Upper lobe of left lung (tissue), 6 donors: ENCODE measurements around the gene TEAD3. TPM values are rescaled to one million over a fixed set of nuclear protein-coding genes. Genes with fewer than 3 reads are reported as not detected.
A peak's percentile ranks its signal among the peaks of the same experiment; 100 is the strongest.

ENCODE experiments used
- ATAC-seq, 2 donors: fragments of 200-7000 bp; cut with Tn5 transposase; one replicate each; pipeline ENCODE4 v1.9.1; 2022; ENCODE audit warnings: mild to moderate bottlenecking in 2 of 2, moderate library complexity in 2 of 2; ENCODE audit not compliant: low FRiP score in 2 of 2
- DNase-seq, 2 donors: peaks; one replicate each; pipeline ENCODE4 v3.0.0-alpha.2; 2019 to 2020
- H3K27ac ChIP-seq, 4 donors: fragments of 200-600 bp; sonication (generic); one replicate each; pipeline ENCODE4 v1.5.1; 2016 to 2019
- H3K27me3 ChIP-seq, 4 donors: fragments of 200-600 bp; sonication (generic); one replicate each; pipeline ENCODE4 v1.5.1; 2017 to 2019
- H3K36me3 ChIP-seq, 4 donors: fragments of 200-600 bp; sonication (generic); one replicate each; pipeline ENCODE4 v1.5.1; 2016 to 2019
- H3K4me1 ChIP-seq, 4 donors: fragments of 200-600 bp; sonication (generic); one replicate each; pipeline ENCODE4 v1.5.1; 2018 to 2019
- H3K4me3 ChIP-seq, 4 donors: fragments of 200-600 bp; sonication (generic); one replicate each; pipeline ENCODE4 v1.5.1; 2017 to 2019; ENCODE audit warnings: mild to moderate bottlenecking in 2 of 4, moderate library complexity in 1 of 4
- H3K9me3 ChIP-seq, 4 donors: fragments of 200-600 bp; sonication (generic); one replicate each; pipeline ENCODE4 v1.5.1; 2018 to 2019
- CTCF ChIP-seq, 6 experiments: fragments of 450-650 bp in 4 of 6; fragments of 200-600 bp in 2 of 6; sonication (generic) in 2 of 6; IDR thresholded peaks; one replicate each; pipeline ENCODE4 v1.5.1; 2016 to 2019; ENCODE audit warnings: antibody characterized with exemption in 6 of 6
- EP300 ChIP-seq, 4 donors: sonication (generic); formaldehyde crosslinking; IDR thresholded peaks; one replicate each; pipeline ENCODE4 v1.5.1; 2017; ENCODE audit warnings: antibody characterized with exemption in 4 of 4, control low read depth in 2 of 4
- POLR2A ChIP-seq, 4 donors: fragments of 450-650 bp; IDR thresholded peaks; one replicate each; pipeline ENCODE4 v1.5.1; 2016 to 2017; ENCODE audit warnings: antibody characterized with exemption in 4 of 4, mild to moderate bottlenecking in 2 of 4
- POLR2AphosphoS5 ChIP-seq, 2 donors: sonication (generic); formaldehyde crosslinking; IDR thresholded peaks; one replicate each; pipeline ENCODE4 v1.5.1; 2017; ENCODE audit warnings: antibody characterized with exemption in 2 of 2
- WGBS, 2 donors: methylation state at CpG; one replicate each; pipeline ENCODE4 v1.1.5; 2017 to 2018; 5-methylcytosine and 5-hydroxymethylcytosine counted together
- total RNA-seq, 6 donors: library from RNA; depleted of rRNA in 4 of 6; stranded (reverse); fragments of >200 nt in 4 of 6; gene quantifications; one replicate each; pipeline versions ENCODE4 v1.1.0 to v1.2.1, GENCODE V29; 2016 to 2021
- donor health status: DM: no; HTN: no; CAD: no; lungs with moderate emphysema.
- donor health status: DM: no; HTN: yes; CAD: no; lungs with severe emphysema.

TEAD3 gene
- total RNA-seq, 6 donors from 2014 or later: 19.0 to 28.2 (median 21.2) TPM

GRCh38 chr6:35452183-35453090 lies 44.4 kb downstream of the TEAD3 start, which contains the start of gene FANCE:
FANCE (plus strand) TSS chr6:35452338; CDS start chr6:35452546, 208 bp downstream.
- Histone ChIP-seq H3K9me3 (no peaks in the 10 kb centered on the region), H3K4me3 (peak within 1 kb of the TSS; percentile 60 to 95 (median 74)), H3K36me3 (peaks cover 0 to 20% (median 7%) of the 10 kb centered on the region in 4 donors), H3K27me3 (no peaks in the 10 kb centered on the region), H3K27ac (peak within 1 kb of the TSS; percentile 62 to 86 (median 76)), H3K4me1 (peaks cover 18 to 38% (median 31%) of the 10 kb centered on the region in 4 donors)
- ATAC-seq (peak; percentile 96 to 98), DNase-seq (peak; percentile 98 to 100)
- WGBS, 2 donors: 1 to 2% methylated on average over 43 to 46 of the region's 87 CpGs
- TF ChIP-seq EP300 (IDR thresholded peaks at IDR 0.05) (no peak), POLR2A (IDR thresholded peaks at IDR 0.05) (peak in 1 of 4 donors; percentile 62), POLR2AphosphoS5 (IDR thresholded peaks at IDR 0.05) (peak; percentile 32 to 73), CTCF (IDR thresholded peaks at IDR 0.05) (peak in 2 of 6 experiments; percentile 18 to 28)

GRCh38 chr6:35451354-35452182 lies 45.3 kb downstream of the TEAD3 start:
- H3K36me3 ChIP-seq: peaks cover 0 to 13% (median 4%) of the 10 kb centered on the region in 4 donors
- WGBS, 2 donors: 10 to 12% methylated on average over 14 to 20 of the region's 20 CpGs
- peak overlapping the region in 3 of 4 donors; percentile 60 to 95 (median 87) for H3K4me3 ChIP-seq
- DNase-seq: no peak
- peaks cover 18 to 38% (median 31%) of the 10 kb centered on the region in 4 donors for H3K4me1 ChIP-seq
- TF ChIP-seq CTCF (IDR thresholded peaks at IDR 0.05) (no peak), EP300 (IDR thresholded peaks at IDR 0.05) (no peak), POLR2A (IDR thresholded peaks at IDR 0.05) (no peak), POLR2AphosphoS5 (IDR thresholded peaks at IDR 0.05) (no peak)
- no peak for ATAC-seq
- peak overlapping the region; percentile 58 to 86 (median 67) for H3K27ac ChIP-seq
- no peaks in the 10 kb centered on the region for H3K27me3 ChIP-seq
- no peaks in the 10 kb centered on the region for H3K9me3 ChIP-seq

- Histone ChIP-seq H3K27me3 (no peaks in the 10 kb centered on the region), H3K4me1 (peaks cover 18 to 35% (median 27%) of the 10 kb centered on the region in 4 donors), H3K36me3 (no peaks in the 10 kb centered on the region), H3K9me3 (no peaks in the 10 kb centered on the region), H3K4me3 (no peak overlapping the region), H3K27ac (no peak overlapping the region)
- ATAC-seq (peak; percentile 73 to 77), DNase-seq (peak in 1 of 2 donors; percentile 28)
- TF ChIP-seq POLR2AphosphoS5 (IDR thresholded peaks at IDR 0.05) (no peak), CTCF (IDR thresholded peaks at IDR 0.05) (peak; percentile 45 to 72 (median 60)), POLR2A (IDR thresholded peaks at IDR 0.05) (no peak), EP300 (IDR thresholded peaks at IDR 0.05) (no peak)
- 31 to 32% methylated on average over 6 to 14 of the region's 14 CpGs for WGBS, 2 donors
These were observed 47.5 kb downstream of the TEAD3 start for GRCh38 chr6:35449287-35449881.

- Histone ChIP-seq H3K36me3 (no peaks in the 10 kb centered on the region), H3K27me3 (no peaks in the 10 kb centered on the region), H3K4me3 (no peak overlapping the region), H3K27ac (no peak overlapping the region), H3K4me1 (peaks cover 9 to 25% (median 16%) of the 10 kb centered on the region in 4 donors), H3K9me3 (no peaks in the 10 kb centered on the region)
- DNase-seq (no peak), ATAC-seq (no peak)
- 78 to 80% methylated on average over 7 of the region's 7 CpGs for WGBS, 2 donors
- TF ChIP-seq POLR2AphosphoS5 (IDR thresholded peaks at IDR 0.05): no peak
- no peak for TF ChIP-seq EP300 (IDR thresholded peaks at IDR 0.05)
- TF ChIP-seq POLR2A (IDR thresholded peaks at IDR 0.05): no peak
- TF ChIP-seq CTCF (IDR thresholded peaks at IDR 0.05): no peak
These were observed 48.7 kb downstream of the TEAD3 start for GRCh38 chr6:35448191-35448590.
